ENCODE measurements around the gene POLD4.
A peak's percentile ranks its signal among the peaks of the same experiment; 100 is the strongest.

The POLD4 gene

DNA sequence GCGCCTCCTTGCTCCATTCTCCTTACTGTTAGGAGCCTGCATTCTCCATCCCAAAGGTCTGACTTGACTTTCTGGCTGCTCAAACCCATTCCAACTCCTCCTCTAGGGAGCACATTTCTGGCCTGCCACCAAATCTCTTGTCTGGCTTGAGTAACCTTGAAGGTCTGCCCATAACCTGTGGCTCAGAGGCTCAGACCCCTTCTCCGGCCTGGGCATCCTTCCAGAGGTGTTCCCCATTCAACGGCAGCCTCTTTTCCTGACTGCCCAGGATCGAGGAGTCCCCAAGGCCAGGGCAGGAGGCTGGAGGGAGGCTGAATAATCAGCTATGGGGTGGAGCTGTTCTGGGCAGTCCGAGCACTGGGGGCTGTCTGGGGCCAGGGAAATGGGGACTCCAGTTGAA lies 40.6 kb upstream of the POLD4 start:
- TF ChIP-seq, protein P1, sequence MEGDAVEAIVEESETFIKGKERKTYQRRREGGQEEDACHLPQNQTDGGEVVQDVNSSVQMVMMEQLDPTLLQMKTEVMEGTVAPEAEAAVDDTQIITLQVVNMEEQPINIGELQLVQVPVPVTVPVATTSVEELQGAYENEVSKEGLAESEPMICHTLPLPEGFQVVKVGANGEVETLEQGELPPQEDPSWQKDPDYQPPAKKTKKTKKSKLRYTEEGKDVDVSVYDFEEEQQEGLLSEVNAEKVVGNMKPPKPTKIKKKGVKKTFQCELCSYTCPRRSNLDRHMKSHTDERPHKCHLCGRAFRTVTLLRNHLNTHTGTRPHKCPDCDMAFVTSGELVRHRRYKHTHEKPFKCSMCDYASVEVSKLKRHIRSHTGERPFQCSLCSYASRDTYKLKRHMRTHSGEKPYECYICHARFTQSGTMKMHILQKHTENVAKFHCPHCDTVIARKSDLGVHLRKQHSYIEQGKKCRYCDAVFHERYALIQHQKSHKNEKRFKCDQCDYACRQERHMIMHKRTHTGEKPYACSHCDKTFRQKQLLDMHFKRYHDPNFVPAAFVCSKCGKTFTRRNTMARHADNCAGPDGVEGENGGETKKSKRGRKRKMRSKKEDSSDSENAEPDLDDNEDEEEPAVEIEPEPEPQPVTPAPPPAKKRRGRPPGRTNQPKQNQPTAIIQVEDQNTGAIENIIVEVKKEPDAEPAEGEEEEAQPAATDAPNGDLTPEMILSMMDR (IDR thresholded peaks at IDR 0.05; ENCODE audit: borderline replicate concordance, control extremely low read depth, extremely low read depth, insufficient read depth, missing control alignments), result no peak
- in situ Hi-C loops (cut with MboI; ENCODE audit: low sequenced_read_pairs, unreplicated experiment), result no loop called here
- DNase-seq (ENCODE audit: low spot score), result no peak

DNA sequence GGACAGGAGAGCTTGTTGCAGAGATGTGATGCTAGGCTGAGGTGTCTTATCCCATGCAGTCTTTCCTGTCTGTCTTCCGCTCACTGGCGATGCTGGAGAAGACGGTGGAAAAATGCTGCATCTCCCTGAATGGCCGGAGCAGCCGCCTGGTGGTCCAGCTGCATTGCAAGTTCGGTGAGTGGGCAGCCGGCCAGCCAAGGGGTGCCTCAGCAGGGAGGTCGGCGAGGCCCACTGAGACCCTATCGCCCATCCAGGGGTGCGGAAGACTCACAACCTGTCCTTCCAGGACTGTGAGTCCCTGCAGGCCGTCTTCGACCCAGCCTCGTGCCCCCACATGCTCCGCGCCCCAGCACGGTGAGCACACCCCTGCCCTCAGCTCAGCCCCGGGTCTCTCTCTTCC lies 40.1 kb upstream of the POLD4 start:
- in situ Hi-C loops (cut with MboI; ENCODE audit: low sequenced_read_pairs, unreplicated experiment), result no loop called here
- TF ChIP-seq, protein P1 (IDR thresholded peaks at IDR 0.05; ENCODE audit: borderline replicate concordance, control extremely low read depth, extremely low read depth, insufficient read depth, missing control alignments), result no peak
- DNase-seq (ENCODE audit: low spot score), result no peak

DNA sequence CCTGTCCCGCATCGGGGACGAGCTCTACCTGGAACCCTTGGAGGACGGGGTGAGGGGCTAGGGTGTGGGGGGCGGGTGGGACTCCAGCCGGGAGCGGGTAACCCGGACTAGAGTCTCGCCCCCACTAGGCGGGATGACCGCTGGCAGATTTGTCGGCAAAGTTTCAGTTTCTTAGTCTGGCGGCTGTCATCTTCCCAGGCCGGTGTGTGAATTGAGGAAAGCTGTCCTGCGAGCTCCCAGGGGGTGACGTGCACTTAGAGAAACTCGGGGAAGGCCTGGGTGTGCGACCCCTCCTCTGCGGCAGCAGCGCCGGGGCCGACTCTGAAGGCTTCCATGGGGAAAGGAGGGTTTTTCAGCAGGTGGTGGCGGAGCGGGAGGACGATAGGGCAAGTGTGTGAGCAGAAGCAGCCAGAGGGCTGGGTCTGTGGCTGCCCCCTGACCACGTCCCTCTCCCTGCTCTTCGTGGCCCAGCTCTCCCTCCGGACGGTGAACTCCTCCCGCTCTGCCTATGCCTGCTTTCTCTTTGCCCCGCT lies 38.9 kb upstream of the POLD4 start:
- in situ Hi-C loops (cut with MboI; ENCODE audit: low sequenced_read_pairs, unreplicated experiment), result no loop called here
- TF ChIP-seq, protein P1 (IDR thresholded peaks at IDR 0.05; ENCODE audit: borderline replicate concordance, control extremely low read depth, extremely low read depth, insufficient read depth, missing control alignments), result no peak
- DNase-seq (ENCODE audit: low spot score), result no peak

DNA sequence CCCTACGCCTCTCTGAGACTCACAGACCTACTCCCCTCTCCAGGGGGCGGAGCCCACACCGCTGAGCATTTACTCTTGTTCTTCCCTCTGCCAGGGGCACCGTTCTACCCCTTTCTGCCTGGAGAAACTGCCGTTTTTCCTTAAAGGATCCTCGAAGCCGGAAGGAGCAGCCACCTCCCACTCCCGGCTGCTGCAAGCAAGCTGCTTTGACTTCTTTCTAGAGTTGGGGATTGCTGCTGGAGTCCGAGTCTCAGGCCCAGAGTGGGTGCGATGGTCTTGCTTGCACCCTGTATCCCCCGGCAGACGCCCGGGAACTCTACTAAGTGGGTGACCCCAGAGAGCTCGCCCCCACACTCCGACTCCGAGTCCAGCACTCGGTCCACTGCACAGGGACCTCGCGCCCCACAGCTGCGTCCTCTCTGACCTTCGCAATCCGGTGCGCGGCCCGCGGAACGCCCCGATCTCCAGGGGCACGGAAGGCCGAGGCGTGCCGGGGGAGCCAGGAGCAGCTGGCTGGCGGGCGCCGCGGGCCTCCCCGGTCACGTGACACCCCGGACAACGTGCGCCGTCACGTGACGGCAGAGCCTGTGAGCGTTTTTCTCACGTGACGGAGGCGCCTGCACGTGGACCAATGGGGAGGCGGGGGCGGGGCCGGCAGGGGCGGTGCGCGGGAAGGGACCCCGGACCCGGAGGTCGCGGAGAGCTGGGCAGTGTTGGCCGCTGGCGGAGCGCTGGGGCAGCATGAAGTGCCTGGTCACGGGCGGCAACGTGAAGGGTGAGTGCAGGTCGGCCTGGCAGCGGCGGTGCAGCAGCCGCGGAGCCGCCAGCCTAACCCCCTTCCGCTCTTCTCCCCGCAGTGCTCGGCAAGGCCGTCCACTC lies 38.2 kb upstream of the POLD4 start, which contains the start of gene RAD9A:
Gene RAD9A (plus strand): TSS at position 683 of the 879 bp plus-strand sequence. CDS start 59 bp downstream, at position 742.
- in situ Hi-C loops (cut with MboI; ENCODE audit: low sequenced_read_pairs, unreplicated experiment), result no loop called here

DNA sequence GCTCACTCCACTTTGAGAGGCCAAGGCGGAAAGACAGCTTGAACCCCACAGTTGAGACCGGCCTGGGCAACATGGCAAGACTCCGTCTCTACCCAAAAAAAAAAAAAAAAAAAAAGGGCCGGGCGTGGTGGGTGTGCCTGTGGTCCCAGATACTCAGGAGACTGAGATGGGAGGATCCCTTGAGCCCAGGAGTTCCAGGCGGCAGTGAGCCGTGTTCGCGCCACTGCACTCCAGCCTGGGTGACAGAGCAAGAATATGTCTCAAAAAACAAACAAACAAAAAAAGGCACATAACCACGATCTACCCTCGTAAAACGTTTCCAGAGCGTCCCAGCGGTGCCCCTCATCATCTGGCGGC lies 37.6 kb upstream of the POLD4 start:
- TF ChIP-seq, protein P1 (IDR thresholded peaks at IDR 0.05; ENCODE audit: borderline replicate concordance, control extremely low read depth, extremely low read depth, insufficient read depth, missing control alignments), result no peak
- no peak for DNase-seq (ENCODE audit: low spot score)
- in situ Hi-C loops (cut with MboI; ENCODE audit: low sequenced_read_pairs, unreplicated experiment), result no loop called here

More for the DNA sequence above, 38.2 kb upstream of the POLD4 start, which contains the start of gene RAD9A:
- TF ChIP-seq, protein P1 (IDR thresholded peaks at IDR 0.05; ENCODE audit: borderline replicate concordance, control extremely low read depth, extremely low read depth, insufficient read depth, missing control alignments), result no peak
- DNase-seq (ENCODE audit: low spot score), result peak; percentile 99

DNA sequence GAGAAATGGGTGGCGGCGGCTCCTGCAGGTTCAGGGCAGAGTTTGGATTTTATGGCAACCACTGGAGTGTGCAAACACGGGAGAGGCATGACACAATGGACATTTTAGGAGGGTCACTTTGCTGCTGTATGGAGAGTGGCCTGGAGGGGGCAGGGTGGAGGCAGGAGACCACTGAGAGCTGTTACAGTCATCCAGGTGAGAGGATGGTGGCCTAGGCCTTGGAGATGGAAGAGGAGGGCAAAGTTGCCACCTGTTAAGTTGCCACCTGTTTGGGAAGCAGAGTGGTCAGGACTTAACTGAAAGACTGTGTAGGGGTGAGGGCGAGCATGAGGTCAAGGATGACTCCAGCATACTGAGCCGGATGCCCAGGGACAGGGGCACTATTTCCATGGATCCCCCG lies 36.1 kb upstream of the POLD4 start:
- DNase-seq (ENCODE audit: low spot score), result peak; percentile 72
- TF ChIP-seq, protein P1 (IDR thresholded peaks at IDR 0.05; ENCODE audit: borderline replicate concordance, control extremely low read depth, extremely low read depth, insufficient read depth, missing control alignments), result peak; percentile 78
- in situ Hi-C loops (cut with MboI; ENCODE audit: low sequenced_read_pairs, unreplicated experiment), result loop anchor here (10.0 kb wide), 2 partner anchors 115 to 125 kb away; partner anchors contain the start of genes CDK2AP2, GRK2 and PITPNM1
